ENCODE measurements around the gene EIF4E1B. TPM values are rescaled to one million over a fixed set of nuclear protein-coding genes. Genes with fewer than 3 reads are reported as not detected.

Gene EIF4E1B
- total and polyA plus RNA-seq, 4 donors: not detected

DNA sequence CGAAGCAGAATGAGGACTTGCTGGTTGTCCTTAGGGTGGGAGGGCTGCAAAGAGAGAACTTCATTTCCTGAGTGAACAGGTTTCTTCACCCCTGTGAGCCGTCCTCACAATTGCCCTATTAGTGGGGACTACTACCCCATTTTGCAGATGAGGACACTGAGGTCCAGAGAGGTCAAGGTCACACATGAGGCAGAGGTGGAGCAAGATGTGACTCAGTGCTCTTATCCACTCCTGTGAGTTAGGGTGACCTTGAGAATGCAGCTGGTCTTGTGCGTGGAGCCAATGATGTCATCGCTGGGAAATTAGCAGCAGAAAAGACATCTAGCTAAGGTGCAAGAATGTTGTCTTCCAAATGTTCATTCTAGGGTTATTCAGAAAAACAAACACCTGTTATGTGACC is 47.4 kb upstream of the EIF4E1B start:
- Histone ChIP-seq H3K9ac (ENCODE audit: low read depth in 1 of 2, low read length in 2 of 2) (no peak overlapping the region), H3K4me3 (ENCODE audit: low read depth in 1 of 3, low read length in 3 of 3) (no peak overlapping the region), H3K27ac (ENCODE audit: low read depth in 1 of 2, low read length in 2 of 2) (no peak overlapping the region), H3K4me1 (ENCODE audit: control insufficient read depth in 4 of 4, insufficient read depth in 4 of 4, low read length in 3 of 4) (no peaks in the 10 kb centered on the region), H3K9me3 (ENCODE audit: control insufficient read depth in 4 of 4, low read length in 3 of 4) (peaks cover 3 to 7% (median 6%) of the 10 kb centered on the region in 4 donors), H3K36me3 (ENCODE audit: control insufficient read depth in 4 of 4, insufficient read depth in 3 of 4, low read depth in 1 of 4, low read length in 3 of 4) (peaks cover 4 to 23% (median 6%) of the 10 kb centered on the region in 4 donors), H3K27me3 (ENCODE audit: control insufficient read depth in 4 of 4, insufficient read depth in 4 of 4, low read length in 3 of 4) (no peaks in the 10 kb centered on the region)
- TF ChIP-seq EGR1 (IDR thresholded peaks at IDR 0.05; ENCODE audit: low read depth in 2 of 2) (no peak), FOXA1 (IDR thresholded peaks at IDR 0.05) (no peak), HNF4A (conservative IDR thresholded peaks at IDR 0.05) (no peak), YY1 (IDR thresholded peaks at IDR 0.05) (no peak)
- TF ChIP-seq, protein P1, sequence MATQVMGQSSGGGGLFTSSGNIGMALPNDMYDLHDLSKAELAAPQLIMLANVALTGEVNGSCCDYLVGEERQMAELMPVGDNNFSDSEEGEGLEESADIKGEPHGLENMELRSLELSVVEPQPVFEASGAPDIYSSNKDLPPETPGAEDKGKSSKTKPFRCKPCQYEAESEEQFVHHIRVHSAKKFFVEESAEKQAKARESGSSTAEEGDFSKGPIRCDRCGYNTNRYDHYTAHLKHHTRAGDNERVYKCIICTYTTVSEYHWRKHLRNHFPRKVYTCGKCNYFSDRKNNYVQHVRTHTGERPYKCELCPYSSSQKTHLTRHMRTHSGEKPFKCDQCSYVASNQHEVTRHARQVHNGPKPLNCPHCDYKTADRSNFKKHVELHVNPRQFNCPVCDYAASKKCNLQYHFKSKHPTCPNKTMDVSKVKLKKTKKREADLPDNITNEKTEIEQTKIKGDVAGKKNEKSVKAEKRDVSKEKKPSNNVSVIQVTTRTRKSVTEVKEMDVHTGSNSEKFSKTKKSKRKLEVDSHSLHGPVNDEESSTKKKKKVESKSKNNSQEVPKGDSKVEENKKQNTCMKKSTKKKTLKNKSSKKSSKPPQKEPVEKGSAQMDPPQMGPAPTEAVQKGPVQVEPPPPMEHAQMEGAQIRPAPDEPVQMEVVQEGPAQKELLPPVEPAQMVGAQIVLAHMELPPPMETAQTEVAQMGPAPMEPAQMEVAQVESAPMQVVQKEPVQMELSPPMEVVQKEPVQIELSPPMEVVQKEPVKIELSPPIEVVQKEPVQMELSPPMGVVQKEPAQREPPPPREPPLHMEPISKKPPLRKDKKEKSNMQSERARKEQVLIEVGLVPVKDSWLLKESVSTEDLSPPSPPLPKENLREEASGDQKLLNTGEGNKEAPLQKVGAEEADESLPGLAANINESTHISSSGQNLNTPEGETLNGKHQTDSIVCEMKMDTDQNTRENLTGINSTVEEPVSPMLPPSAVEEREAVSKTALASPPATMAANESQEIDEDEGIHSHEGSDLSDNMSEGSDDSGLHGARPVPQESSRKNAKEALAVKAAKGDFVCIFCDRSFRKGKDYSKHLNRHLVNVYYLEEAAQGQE (IDR thresholded peaks at IDR 0.05): no peak
- TF ChIP-seq, protein P2, sequence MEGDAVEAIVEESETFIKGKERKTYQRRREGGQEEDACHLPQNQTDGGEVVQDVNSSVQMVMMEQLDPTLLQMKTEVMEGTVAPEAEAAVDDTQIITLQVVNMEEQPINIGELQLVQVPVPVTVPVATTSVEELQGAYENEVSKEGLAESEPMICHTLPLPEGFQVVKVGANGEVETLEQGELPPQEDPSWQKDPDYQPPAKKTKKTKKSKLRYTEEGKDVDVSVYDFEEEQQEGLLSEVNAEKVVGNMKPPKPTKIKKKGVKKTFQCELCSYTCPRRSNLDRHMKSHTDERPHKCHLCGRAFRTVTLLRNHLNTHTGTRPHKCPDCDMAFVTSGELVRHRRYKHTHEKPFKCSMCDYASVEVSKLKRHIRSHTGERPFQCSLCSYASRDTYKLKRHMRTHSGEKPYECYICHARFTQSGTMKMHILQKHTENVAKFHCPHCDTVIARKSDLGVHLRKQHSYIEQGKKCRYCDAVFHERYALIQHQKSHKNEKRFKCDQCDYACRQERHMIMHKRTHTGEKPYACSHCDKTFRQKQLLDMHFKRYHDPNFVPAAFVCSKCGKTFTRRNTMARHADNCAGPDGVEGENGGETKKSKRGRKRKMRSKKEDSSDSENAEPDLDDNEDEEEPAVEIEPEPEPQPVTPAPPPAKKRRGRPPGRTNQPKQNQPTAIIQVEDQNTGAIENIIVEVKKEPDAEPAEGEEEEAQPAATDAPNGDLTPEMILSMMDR (IDR thresholded peaks at IDR 0.05; ENCODE audit: low read depth, low read length, missing input control): no peak
- 86% methylated on average over 4 of the region's 4 CpGs for WGBS
- DNase-seq (ENCODE audit: low spot score): no peak

DNA sequence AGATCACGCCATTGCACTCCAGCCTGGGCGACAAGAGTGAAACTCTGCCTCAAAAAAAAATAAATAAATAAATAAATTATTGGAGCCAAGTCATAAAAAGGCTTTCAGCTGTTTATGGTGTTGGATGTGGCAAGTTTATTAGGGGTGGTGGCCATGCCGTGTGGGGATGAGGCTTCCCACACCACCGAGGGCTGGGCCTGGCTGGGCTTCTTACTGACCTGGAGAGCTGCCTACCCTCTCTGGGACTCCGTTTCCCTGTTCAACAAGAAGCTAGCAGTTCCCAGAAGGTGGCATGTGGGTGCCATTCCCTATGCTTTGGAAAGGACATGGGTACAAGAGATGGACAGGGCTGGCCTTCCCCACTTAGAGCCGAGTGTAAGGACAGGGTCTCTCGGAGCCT is 43.1 kb upstream of the EIF4E1B start:
- no peak for TF ChIP-seq MAX (IDR thresholded peaks at IDR 0.05)
- TF ChIP-seq, protein P1 (IDR thresholded peaks at IDR 0.05): no peak
- TF ChIP-seq YY1 (IDR thresholded peaks at IDR 0.05): no peak
- TF ChIP-seq, protein P2 (IDR thresholded peaks at IDR 0.05; ENCODE audit: low read depth, low read length, missing input control): no peak
- no peak for TF ChIP-seq FOXA2 (IDR thresholded peaks at IDR 0.05)
- TF ChIP-seq HNF4G (IDR thresholded peaks at IDR 0.05): no peak
- no peak for TF ChIP-seq NR2F2 (IDR thresholded peaks at IDR 0.05)
- TF ChIP-seq FOXA1 (IDR thresholded peaks at IDR 0.05): no peak
- TF ChIP-seq JUND (IDR thresholded peaks at IDR 0.05): no peak
- TF ChIP-seq GABPA (IDR thresholded peaks at IDR 0.05 in 1 of 2, conservative IDR thresholded peaks at IDR 0.05 in 1 of 2): no peak
- TF ChIP-seq HNF4A (conservative IDR thresholded peaks at IDR 0.05): no peak
- no peak for TF ChIP-seq TAF1 (conservative IDR thresholded peaks at IDR 0.05)
- TF ChIP-seq RAD21 (IDR thresholded peaks at IDR 0.05): no peak
- TF ChIP-seq, protein P3, sequence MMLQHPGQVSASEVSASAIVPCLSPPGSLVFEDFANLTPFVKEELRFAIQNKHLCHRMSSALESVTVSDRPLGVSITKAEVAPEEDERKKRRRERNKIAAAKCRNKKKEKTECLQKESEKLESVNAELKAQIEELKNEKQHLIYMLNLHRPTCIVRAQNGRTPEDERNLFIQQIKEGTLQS (IDR thresholded peaks at IDR 0.05): no peak
- no peaks in the 10 kb centered on the region for H3K4me1 ChIP-seq (ENCODE audit: control insufficient read depth in 4 of 4, insufficient read depth in 4 of 4, low read length in 3 of 4)
- peaks cover 3 to 7% (median 6%) of the 10 kb centered on the region in 4 donors for H3K9me3 ChIP-seq (ENCODE audit: control insufficient read depth in 4 of 4, low read length in 3 of 4)
- no peak overlapping the region for H3K27ac ChIP-seq (ENCODE audit: low read depth in 1 of 2, low read length in 2 of 2)
- no peaks in the 10 kb centered on the region for H3K27me3 ChIP-seq (ENCODE audit: control insufficient read depth in 4 of 4, insufficient read depth in 4 of 4, low read length in 3 of 4)
- H3K9ac ChIP-seq (ENCODE audit: low read depth in 1 of 2, low read length in 2 of 2): no peak overlapping the region
- H3K4me3 ChIP-seq (ENCODE audit: low read depth in 1 of 3, low read length in 3 of 3): no peak overlapping the region
- H3K36me3 ChIP-seq (ENCODE audit: control insufficient read depth in 4 of 4, insufficient read depth in 3 of 4, low read depth in 1 of 4, low read length in 3 of 4): peaks cover 4 to 28% (median 6%) of the 10 kb centered on the region in 4 donors
- no peak for DNase-seq (ENCODE audit: low spot score)
- 89% methylated on average over 7 of the region's 7 CpGs for WGBS

All from liver (tissue), 9 donors.